Neural crest cell (in vitro differentiated cells): ENCODE measurements around the gene PEX11G. TPM values are rescaled to one million over a fixed set of nuclear protein-coding genes. Genes with fewer than 3 reads are reported as not detected.
A peak's percentile ranks its signal among the peaks of the same experiment; 100 is the strongest.
"Not testable (repeated sequence)": the region's sequence is repeated elsewhere in the genome, so short reads cannot be mapped to it uniquely, and the experiment has no call there.

ENCODE experiments used
- DNase-seq: peaks from one replicate; pipeline ENCODE4 v3.0.0; 2021; ENCODE audit warnings: low read depth, mixed read lengths, low spot score
- H3K27ac Mint-ChIP-seq: one replicate; pipeline ENCODE4 v1.8.0; 2021; ENCODE audit warnings: mild to moderate bottlenecking, mixed read lengths; ENCODE audit not compliant: unreplicated experiment
- H3K27me3 Mint-ChIP-seq: 2 replicates; pipeline ENCODE4 v1.8.0; 2021; ENCODE audit warnings: low read depth, mild to moderate bottlenecking, mixed read lengths
- H3K36me3 Mint-ChIP-seq: 2 replicates; pipeline ENCODE4 v1.8.0; 2021; ENCODE audit warnings: low read depth, mild to moderate bottlenecking, mixed read lengths
- H3K4me1 Mint-ChIP-seq: 2 replicates; pipeline ENCODE4 v1.8.0; 2021; ENCODE audit warnings: mixed read lengths
- H3K4me3 Mint-ChIP-seq: one replicate; pipeline ENCODE4 v1.8.0; 2021; ENCODE audit warnings: mild to moderate bottlenecking, mixed read lengths
- H3K9me3 Mint-ChIP-seq: 2 replicates; pipeline ENCODE4 v1.8.0; 2021; ENCODE audit warnings: mixed read lengths
- CTCF ChIP-seq: fragments of 200-600 bp; sonication (generic); conservative IDR thresholded peaks from 2 replicates; pipeline ENCODE4 v1.5.0; 2021; ENCODE audit warnings: antibody characterized with exemption, mild to moderate bottlenecking
- total RNA-seq: library from RNA; stranded (reverse); gene quantifications from 2 replicates; pipeline ENCODE4 v1.2.1, GENCODE V29; 2021

Gene PEX11G
- total RNA-seq, 1 donor from 2014 or later: 3.4 TPM

- Mint-ChIP-seq H3K9me3 (no peaks in the 10 kb centered on the region), H3K27ac (peak overlapping the region; percentile 78), H3K27me3 (no peaks in the 10 kb centered on the region), H3K4me1 (peaks cover 4% of the 10 kb centered on the region), H3K4me3 (no peak overlapping the region), H3K36me3 (no peaks in the 10 kb centered on the region)
- DNase-seq: no peak
- TF ChIP-seq CTCF: no peak
These were observed 53.2 kb downstream of the PEX11G start for GRCh38 chr19:7435586-7435985.

- peaks cover 4% of the 10 kb centered on the region for H3K4me1 Mint-ChIP-seq
- no peaks in the 10 kb centered on the region for H3K36me3 Mint-ChIP-seq
- H3K27ac Mint-ChIP-seq: peak overlapping the region; percentile 57
- H3K9me3 Mint-ChIP-seq: no peaks in the 10 kb centered on the region
- no peak overlapping the region for H3K4me3 Mint-ChIP-seq
- TF ChIP-seq CTCF: no peak
- DNase-seq: no peak
- H3K27me3 Mint-ChIP-seq: no peaks in the 10 kb centered on the region
These were observed 54.4 kb downstream of the PEX11G start for GRCh38 chr19:7434391-7434790.

- H3K4me1 Mint-ChIP-seq, DNase-seq, H3K9me3 Mint-ChIP-seq, H3K27ac Mint-ChIP-seq, H3K36me3 Mint-ChIP-seq, H3K27me3 Mint-ChIP-seq, H3K4me3 Mint-ChIP-seq: not testable (repeated sequence)
These were observed 55.4 kb downstream of the PEX11G start for GRCh38 chr19:7433456-7433855.

- no peak overlapping the region for H3K27ac Mint-ChIP-seq
- H3K36me3 Mint-ChIP-seq: no peaks in the 10 kb centered on the region
- H3K4me3 Mint-ChIP-seq: no peak overlapping the region
- DNase-seq: no peak
- H3K4me1 Mint-ChIP-seq: no peaks in the 10 kb centered on the region
- no peaks in the 10 kb centered on the region for H3K27me3 Mint-ChIP-seq
- H3K9me3 Mint-ChIP-seq: no peaks in the 10 kb centered on the region
- TF ChIP-seq CTCF: no peak
These were observed 59.1 kb downstream of the PEX11G start for GRCh38 chr19:7429638-7430282.

- no peaks in the 10 kb centered on the region for H3K9me3 Mint-ChIP-seq
- no peak for TF ChIP-seq CTCF
- no peak overlapping the region for H3K27ac Mint-ChIP-seq
These were observed 60.2 kb downstream of the PEX11G start for GRCh38 chr19:7428651-7429113.

GRCh38 chr19:7427944-7428343 lies 60.9 kb downstream of the PEX11G start:
- no peaks in the 10 kb centered on the region for H3K27me3 Mint-ChIP-seq
- H3K27ac Mint-ChIP-seq: no peak overlapping the region
- no peak overlapping the region for H3K4me3 Mint-ChIP-seq
- no peaks in the 10 kb centered on the region for H3K4me1 Mint-ChIP-seq
- H3K9me3 Mint-ChIP-seq: no peaks in the 10 kb centered on the region
- no peak for TF ChIP-seq CTCF
- no peak for DNase-seq
- no peaks in the 10 kb centered on the region for H3K36me3 Mint-ChIP-seq

More at GRCh38 chr19:7428651-7429113, 60.2 kb downstream of the PEX11G start:
- Mint-ChIP-seq H3K4me1 (no peaks in the 10 kb centered on the region), H3K27me3 (no peaks in the 10 kb centered on the region), H3K4me3 (no peak overlapping the region), H3K36me3 (no peaks in the 10 kb centered on the region)
- no peak for DNase-seq
